GM12874 (cell line): ENCODE results near the gene GHSR.

ENCODE experiments used
- TF ChIP-seq, protein P1 (sequence below): IDR thresholded peaks from 2 replicates; pipeline ENCODE4 v1.5.1; 2011; ENCODE audit warnings: low read depth, mild to moderate bottlenecking, control low read depth, low read length, moderate library complexity; ENCODE audit not compliant: insufficient read depth

GHSR gene, protein sequence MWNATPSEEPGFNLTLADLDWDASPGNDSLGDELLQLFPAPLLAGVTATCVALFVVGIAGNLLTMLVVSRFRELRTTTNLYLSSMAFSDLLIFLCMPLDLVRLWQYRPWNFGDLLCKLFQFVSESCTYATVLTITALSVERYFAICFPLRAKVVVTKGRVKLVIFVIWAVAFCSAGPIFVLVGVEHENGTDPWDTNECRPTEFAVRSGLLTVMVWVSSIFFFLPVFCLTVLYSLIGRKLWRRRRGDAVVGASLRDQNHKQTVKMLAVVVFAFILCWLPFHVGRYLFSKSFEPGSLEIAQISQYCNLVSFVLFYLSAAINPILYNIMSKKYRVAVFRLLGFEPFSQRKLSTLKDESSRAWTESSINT

DNA sequence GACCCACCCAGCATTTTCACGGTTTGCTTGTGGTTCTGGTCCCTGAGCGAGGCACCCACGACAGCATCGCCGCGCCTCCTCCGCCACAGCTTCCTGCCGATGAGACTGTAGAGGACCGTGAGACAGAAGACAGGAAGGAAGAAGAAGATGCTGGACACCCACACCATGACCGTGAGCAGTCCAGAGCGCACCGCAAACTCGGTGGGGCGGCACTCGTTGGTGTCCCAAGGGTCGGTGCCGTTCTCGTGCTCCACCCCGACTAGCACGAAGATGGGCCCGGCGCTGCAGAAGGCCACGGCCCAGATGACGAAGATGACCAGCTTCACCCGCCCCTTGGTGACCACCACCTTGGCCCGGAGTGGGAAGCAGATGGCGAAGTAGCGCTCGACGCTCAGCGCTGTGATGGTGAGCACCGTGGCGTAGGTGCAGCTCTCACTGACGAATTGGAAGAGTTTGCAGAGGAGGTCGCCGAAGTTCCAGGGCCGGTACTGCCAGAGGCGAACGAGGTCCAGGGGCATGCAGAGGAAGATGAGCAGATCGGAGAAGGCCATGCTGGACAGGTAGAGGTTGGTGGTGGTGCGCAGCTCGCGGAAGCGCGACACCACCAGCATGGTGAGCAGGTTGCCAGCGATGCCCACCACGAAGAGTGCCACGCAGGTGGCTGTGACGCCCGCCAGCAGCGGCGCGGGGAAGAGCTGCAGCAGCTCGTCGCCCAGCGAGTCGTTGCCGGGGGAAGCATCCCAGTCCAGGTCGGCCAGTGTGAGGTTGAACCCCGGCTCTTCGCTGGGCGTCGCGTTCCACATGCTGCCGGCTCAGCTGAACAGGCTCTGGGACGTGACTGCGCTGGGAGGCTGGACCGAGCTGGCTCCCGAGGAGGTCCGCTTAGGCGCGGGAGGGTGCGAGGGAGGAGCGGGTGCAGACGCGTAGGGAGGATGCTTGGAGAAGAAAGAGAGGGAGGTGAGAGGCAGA, at the start of gene GHSR:
TSS of gene GHSR (minus strand) at position 846 of the 969 bp plus-strand sequence. CDS start at position 803, 43 bp downstream.
- TF ChIP-seq, protein P1, sequence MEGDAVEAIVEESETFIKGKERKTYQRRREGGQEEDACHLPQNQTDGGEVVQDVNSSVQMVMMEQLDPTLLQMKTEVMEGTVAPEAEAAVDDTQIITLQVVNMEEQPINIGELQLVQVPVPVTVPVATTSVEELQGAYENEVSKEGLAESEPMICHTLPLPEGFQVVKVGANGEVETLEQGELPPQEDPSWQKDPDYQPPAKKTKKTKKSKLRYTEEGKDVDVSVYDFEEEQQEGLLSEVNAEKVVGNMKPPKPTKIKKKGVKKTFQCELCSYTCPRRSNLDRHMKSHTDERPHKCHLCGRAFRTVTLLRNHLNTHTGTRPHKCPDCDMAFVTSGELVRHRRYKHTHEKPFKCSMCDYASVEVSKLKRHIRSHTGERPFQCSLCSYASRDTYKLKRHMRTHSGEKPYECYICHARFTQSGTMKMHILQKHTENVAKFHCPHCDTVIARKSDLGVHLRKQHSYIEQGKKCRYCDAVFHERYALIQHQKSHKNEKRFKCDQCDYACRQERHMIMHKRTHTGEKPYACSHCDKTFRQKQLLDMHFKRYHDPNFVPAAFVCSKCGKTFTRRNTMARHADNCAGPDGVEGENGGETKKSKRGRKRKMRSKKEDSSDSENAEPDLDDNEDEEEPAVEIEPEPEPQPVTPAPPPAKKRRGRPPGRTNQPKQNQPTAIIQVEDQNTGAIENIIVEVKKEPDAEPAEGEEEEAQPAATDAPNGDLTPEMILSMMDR = no peak

DNA sequence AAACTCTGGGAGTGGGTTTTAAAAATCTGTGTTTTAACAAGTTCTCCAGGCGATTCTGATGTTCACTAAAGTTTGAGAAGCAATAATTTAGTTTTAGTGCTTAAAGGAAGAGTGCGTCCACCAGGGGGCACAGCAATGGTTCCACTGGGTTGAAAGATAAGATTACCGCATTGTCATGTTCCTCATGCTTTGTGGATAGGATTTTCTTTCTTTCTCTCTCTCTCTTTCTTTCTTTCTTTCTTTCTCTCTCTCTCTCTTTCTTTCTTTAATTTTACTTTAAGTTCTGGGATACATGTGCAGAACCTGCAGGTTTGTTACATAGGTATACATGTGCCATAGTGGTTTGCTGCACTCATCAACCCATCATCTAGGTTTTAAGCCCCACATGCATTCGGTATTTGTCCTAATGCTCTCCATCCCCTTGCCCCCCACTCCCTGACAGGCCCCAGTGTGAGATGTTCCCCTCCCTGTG, 42.0 kb upstream of the GHSR start:
- TF ChIP-seq, protein P1 = peak; percentile 61

DNA sequence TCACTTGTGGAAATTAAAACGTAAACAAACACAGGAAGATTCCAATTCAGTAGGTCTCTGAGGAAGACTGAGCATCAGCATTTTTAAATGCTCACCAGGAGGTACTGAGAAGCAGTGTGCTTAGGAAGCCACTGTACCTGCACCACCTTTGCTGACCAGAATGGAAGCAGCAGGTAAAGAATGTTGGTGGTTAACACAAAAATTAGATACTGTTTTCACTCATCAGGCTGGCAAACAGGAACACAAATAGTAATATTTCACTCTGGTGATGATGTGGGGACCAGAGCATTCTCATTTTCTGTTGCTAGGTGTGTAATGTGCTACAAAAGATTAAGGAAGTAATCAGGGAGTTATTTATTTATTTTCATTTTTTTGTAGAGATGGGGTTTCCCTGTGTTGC, 29.9 kb upstream of the GHSR start:
- TF ChIP-seq, protein P1 = no peak

DNA sequence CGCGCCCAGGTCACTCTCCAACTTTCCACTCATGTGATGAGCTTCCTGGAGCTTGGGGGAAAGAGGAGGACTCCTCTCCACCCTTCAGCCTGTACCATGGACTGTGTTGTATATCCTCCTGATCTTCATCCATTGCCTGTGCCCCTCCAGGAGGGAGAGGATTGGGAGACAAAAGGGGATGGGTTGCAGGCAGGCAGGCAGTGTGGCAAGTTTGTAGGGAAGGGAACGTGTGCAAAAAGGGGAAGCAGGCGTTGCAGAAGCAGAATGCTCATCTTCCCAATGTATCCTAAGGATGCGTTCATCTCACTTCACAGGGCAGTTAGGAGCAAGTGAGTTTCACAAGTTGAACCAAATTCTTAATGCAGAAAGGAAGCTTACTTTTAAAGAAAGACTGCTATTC, 28.1 kb upstream of the GHSR start:
- TF ChIP-seq, protein P1 = no peak

DNA sequence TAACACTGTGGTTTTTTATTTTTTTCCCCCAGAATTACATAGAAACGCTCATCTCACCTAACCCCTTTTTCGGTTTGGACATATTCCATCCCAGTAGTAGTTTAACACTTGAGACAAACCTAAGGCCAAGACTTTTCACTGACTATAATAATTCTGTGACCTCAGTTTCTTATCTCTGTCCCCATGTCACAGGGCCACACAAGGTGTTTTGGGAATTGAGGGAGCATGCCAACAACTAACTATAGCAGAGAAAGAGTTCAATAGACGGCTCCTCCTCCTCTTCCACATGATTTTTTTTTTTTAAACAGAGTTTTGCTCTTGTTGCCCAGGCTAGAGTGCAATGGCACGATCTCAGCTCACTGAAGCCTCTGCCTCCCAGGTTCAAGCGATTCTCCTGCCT, 27.4 kb upstream of the GHSR start:
- TF ChIP-seq, protein P1 = no peak

DNA sequence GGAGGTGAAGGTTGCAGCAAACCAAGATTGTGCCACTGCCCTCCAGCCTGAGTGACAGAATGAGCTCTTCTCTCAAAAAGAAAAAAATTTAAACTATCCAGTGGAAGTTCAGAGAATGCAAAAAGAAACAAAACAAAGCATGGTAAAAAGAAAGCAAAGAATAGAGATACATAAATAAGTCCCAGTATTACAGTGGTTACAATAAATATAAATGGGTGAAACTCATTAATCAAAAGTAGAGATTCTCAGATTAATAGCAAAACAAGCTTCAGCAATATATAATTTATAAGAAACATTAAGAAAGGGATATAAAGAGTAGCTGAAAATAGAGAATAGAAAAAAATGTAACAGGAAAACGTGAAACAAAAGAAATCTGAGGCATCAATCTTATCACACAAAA, 23.6 kb upstream of the GHSR start:
- TF ChIP-seq, protein P1 = no peak

DNA sequence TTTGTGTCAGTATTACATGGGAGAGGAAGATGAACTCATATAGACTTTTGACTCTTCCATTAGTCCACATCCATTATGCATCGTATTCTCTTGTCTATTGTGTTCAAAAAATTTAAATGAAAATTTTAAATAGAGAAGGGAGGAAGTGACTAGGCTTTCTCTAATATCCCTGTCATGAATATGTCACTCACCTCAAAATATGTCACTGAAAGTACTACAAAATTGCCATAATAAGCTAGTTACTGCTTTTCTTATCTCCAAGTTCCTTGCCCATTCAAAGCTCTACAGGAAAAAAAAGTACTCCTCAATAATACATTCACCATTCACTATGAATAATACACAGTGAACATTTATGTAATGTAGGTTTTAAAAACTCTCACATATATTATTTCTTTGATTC, 22.3 kb upstream of the GHSR start:
- TF ChIP-seq, protein P1 = no peak
